Measurements from ENCODE around the gene POU6F2.

- TF ChIP-seq, protein P1, sequence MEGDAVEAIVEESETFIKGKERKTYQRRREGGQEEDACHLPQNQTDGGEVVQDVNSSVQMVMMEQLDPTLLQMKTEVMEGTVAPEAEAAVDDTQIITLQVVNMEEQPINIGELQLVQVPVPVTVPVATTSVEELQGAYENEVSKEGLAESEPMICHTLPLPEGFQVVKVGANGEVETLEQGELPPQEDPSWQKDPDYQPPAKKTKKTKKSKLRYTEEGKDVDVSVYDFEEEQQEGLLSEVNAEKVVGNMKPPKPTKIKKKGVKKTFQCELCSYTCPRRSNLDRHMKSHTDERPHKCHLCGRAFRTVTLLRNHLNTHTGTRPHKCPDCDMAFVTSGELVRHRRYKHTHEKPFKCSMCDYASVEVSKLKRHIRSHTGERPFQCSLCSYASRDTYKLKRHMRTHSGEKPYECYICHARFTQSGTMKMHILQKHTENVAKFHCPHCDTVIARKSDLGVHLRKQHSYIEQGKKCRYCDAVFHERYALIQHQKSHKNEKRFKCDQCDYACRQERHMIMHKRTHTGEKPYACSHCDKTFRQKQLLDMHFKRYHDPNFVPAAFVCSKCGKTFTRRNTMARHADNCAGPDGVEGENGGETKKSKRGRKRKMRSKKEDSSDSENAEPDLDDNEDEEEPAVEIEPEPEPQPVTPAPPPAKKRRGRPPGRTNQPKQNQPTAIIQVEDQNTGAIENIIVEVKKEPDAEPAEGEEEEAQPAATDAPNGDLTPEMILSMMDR (conservative IDR thresholded peaks at IDR 0.05; ENCODE audit: low read depth, low read length) = peak; percentile 84
- no peak for TF ChIP-seq EZH2 (IDR thresholded peaks at IDR 0.05; ENCODE audit: low read length, unreplicated experiment)
- TF ChIP-seq EZH2phosphoT487 (IDR thresholded peaks at IDR 0.05; ENCODE audit: borderline replicate concordance, low read length) = no peak
Observed at GRCh38 chr7:39453743-39454355, 476.1 kb downstream of the POU6F2 start.

All from PC-3 (cell line).